Left ventricle myocardium inferior (tissue), 1 donor: ENCODE data around the gene PHLDB2. TPM values are rescaled to one million over a fixed set of nuclear protein-coding genes. Genes with fewer than 3 reads are reported as not detected.

Source experiments
- DNase-seq: peaks from one replicate; pipeline ENCODE4 v3.0.0-alpha.2; 2020
- H3K27ac ChIP-seq: fragments of 200-600 bp; replicated peaks from 2 replicates; pipeline ENCODE4 v1.8.0; 2021
- H3K27me3 ChIP-seq: fragments of 200-600 bp; 2 replicates; pipeline ENCODE4 v1.8.0; 2021; ENCODE audit warnings: low read depth
- H3K36me3 ChIP-seq: fragments of 200-600 bp; 2 replicates; pipeline ENCODE4 v1.8.0; 2021
- H3K4me1 ChIP-seq: fragments of 200-600 bp; 2 replicates; pipeline ENCODE4 v1.8.0; 2021
- H3K4me3 ChIP-seq: fragments of 200-600 bp; 2 replicates; pipeline ENCODE4 v1.8.0; 2021; ENCODE audit warnings: mild to moderate bottlenecking, moderate library complexity
- H3K9me3 ChIP-seq: fragments of 200-600 bp; replicated peaks from 2 replicates; pipeline ENCODE4 v1.8.0; 2021
- CTCF ChIP-seq: fragments of 200-600 bp; IDR thresholded peaks from 2 replicates; pipeline ENCODE4 v1.8.0; 2021; ENCODE audit warnings: antibody characterized with exemption, mild to moderate bottlenecking, borderline replicate concordance
- intact Hi-C: fragments of 100-400 bp; cut with micrococcal nuclease; formaldehyde crosslinking; loops from one replicate; pipeline ENCODE4 v1.11.0; 2022
- total RNA-seq: library from RNA; stranded (reverse); fragmentation: NEBNext Ultra II Directional; extraction: Animal tissue kit (Norgen Biotek cat#: 25700); gene quantifications from one replicate; pipeline ENCODE4 v1.2.1, GENCODE V29; 2021
- donor health status: DM: no; HTN: yes; CAD: no; lungs with severe emphysema.

The PHLDB2 gene
- total RNA-seq, 1 donor from 2014 or later: 89.3 TPM

DNA sequence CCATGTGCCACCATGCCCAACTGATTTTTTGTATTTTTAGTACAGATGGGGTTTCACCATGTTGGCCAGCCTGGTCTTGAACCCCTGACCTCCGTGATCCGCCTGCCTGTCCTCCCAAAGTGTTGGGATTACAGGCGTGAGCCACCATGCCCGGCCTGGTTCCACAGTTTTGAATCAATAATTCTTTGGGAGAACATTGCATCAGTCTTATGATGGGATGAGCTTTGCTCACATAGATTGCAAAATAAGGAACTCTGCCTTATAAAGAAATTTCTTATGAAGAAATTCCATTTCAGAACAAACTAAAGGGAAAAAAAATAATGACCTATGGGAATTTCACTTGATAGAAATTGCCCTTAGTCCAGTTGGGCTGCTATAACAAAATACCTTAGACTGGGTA is 159.6 kb downstream of the PHLDB2 start:
- DNase-seq: no peak
- Histone ChIP-seq H3K9me3 (no peaks in the 10 kb centered on the region), H3K27ac (no peak overlapping the region), H3K4me1 (peaks cover 1% of the 10 kb centered on the region), H3K27me3 (no peaks in the 10 kb centered on the region), H3K36me3 (no peaks in the 10 kb centered on the region), H3K4me3 (no peak overlapping the region)
- intact Hi-C loops: no loop called here
- no peak for TF ChIP-seq CTCF

- intact Hi-C loops: no loop called here
- H3K36me3 ChIP-seq: no peaks in the 10 kb centered on the region
- no peaks in the 10 kb centered on the region for H3K27me3 ChIP-seq
- no peaks in the 10 kb centered on the region for H3K4me1 ChIP-seq
- TF ChIP-seq CTCF: no peak
- DNase-seq: no peak
- no peak overlapping the region for H3K4me3 ChIP-seq
- no peak overlapping the region for H3K27ac ChIP-seq
- H3K9me3 ChIP-seq: no peaks in the 10 kb centered on the region
Observed at GRCh38 chr3:112019716-112020115, 160.7 kb downstream of the PHLDB2 start.

GRCh38 chr3:112020674-112021085 is 161.6 kb downstream of the PHLDB2 start:
- H3K4me3 ChIP-seq: no peak overlapping the region
- H3K9me3 ChIP-seq: no peaks in the 10 kb centered on the region
- H3K36me3 ChIP-seq: no peaks in the 10 kb centered on the region
- H3K27ac ChIP-seq: no peak overlapping the region
- TF ChIP-seq CTCF: no peak
- intact Hi-C loops: no loop called here
- DNase-seq: no peak
- no peaks in the 10 kb centered on the region for H3K27me3 ChIP-seq
- no peaks in the 10 kb centered on the region for H3K4me1 ChIP-seq

Other genes with a start within 250 kb of the PHLDB2 start
- 0.77 TPM for gene PLCXD2, start 184.6 kb upstream of the PHLDB2 start, total RNA-seq
- 62.7 TPM for gene ABHD10, start 119.8 kb downstream of the PHLDB2 start, total RNA-seq
- gene TAGLN3, start 139.7 kb downstream of the PHLDB2 start, total RNA-seq: 0.74 TPM
- not detected for gene TMPRSS7, start 175.5 kb downstream of the PHLDB2 start, total RNA-seq
- 2.4 TPM for gene C3orf52, start 227.1 kb downstream of the PHLDB2 start, total RNA-seq